NCI-H2107 treated with DMSO at 0.1 percent for 48 hours (cell line): ENCODE data around the gene GALNT6.
A peak's percentile ranks its signal among the peaks of the same experiment; 100 is the strongest.
"Not testable (repeated sequence)": the region's sequence is repeated elsewhere in the genome, so short reads cannot be mapped to it uniquely, and the experiment has no call there.

Experiments used
- DNase-seq: peaks from one replicate; lab custom pipeline; 2025; ENCODE audit not compliant: unreplicated experiment; lab: John Stamatoyannopoulos, UW

The GALNT6 gene

DNA sequence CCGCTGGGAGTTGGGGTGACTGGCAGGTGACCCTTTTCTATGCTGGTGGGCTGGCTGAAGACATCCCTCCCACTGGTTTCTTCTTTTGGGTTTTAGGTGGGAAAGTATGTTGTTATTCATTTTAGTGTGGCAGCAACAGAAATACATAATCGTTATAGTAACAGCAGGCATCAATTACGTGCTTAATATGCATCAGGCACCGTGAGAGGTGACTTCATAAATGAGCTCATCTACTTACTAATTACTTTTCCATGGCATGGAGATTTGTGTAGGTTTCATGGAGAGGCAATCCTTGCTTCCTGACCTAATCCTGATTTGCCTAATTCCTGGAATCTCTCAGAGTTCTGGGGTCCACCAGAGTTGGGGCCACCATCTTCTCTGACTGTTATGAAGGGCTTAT is 31.4 kb downstream of the GALNT6 start:
- DNase-seq = no peak

DNA sequence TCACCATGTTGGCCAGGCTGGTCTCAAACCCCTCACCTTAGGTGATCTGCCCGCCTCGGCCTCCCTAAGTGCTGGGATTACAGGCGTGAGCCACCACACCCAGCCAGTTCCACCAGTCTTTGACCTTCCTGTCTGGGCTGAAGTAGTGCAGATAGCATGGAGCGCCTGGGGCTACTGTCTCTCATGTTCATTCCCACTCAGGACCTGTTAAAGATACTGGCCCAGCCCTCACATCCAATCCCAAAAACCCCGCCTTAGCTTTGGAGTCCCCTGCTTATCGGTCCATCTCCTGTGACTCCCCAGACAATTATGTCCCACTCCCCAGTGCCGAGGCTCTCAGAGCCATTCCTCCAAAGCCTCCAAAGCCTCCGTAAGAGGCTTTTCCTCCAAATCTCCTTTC is 32.7 kb downstream of the GALNT6 start:
- no peak for DNase-seq

- DNase-seq = no peak
Measured at GRCh38 chr12:51357374-51358047, 33.7 kb downstream of the GALNT6 start.

- DNase-seq = peak; percentile 44
Measured at GRCh38 chr12:51351913-51352532, 39.2 kb downstream of the GALNT6 start.

DNA sequence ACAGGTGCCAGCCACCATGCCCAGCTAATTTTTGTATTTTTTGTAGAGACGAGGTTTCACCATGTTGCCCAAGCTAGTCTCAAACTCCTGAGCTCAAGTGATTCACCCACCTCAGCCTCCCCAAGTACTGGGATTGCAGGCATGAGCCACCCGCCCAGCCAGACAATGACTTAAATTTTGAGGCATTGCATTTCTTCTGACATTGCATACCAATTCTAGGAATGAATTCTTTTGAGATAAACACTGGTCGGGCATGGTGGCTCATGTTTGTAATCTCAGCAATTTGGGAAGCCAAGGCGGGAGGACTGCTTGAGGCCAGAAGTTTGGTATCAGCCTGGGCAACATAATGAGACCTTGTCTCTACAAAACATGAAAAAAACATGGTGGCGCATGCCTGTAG is 42.2 kb downstream of the GALNT6 start:
- no peak for DNase-seq

- DNase-seq = no peak
Measured at GRCh38 chr12:51348116-51348515, 43.1 kb downstream of the GALNT6 start.

DNA sequence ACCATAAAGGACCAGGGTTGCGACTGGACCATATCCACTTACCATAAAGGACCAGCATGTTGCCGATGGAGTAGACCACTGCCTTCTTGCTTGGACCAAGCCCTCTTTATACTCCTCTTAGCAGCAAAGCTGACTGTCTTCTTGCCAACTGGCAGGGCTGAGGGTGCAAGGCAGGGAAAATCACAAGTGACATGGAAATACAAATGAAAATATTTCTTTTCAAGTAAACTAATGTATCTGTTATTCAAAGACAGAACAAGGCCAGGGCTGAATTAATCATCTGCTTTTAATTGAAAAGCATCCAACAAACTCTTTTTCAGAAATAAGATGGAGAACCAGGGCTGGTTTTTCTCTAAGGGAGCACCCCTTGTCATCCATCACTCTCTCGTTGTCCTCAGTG is 44.6 kb downstream of the GALNT6 start, which contains the start of gene CELA1:
CELA1 (minus strand) TSS at position 99 of the 400 bp plus-strand sequence; CDS start at position 58, 41 bp downstream.
- no peak for DNase-seq

GRCh38 chr12:51345681-51346080 is 45.5 kb downstream of the GALNT6 start:
- DNase-seq = no peak

- DNase-seq = no peak
Measured at GRCh38 chr12:51343201-51343600, 48.0 kb downstream of the GALNT6 start.

DNA sequence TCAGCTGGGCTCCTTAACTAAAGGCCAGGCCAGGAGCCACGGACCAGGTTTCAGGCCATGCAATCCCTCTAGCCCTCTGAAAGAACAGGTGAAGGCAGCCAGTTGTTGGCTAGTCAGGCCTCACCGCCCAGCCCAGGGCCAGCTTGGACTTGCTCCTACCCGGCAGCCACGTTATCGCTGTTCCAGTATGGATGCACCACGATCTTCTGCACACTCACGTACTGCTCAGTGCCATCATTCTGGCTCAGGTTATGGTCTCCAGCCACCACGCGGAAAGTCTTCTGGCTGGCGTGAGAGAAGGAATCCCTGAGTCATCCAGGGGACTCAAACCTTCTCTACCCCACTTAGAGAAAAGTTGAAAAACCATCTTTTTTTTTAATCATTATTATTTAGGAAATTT is 48.8 kb downstream of the GALNT6 start:
- DNase-seq = no peak

GRCh38 chr12:51341251-51342007 is 49.8 kb downstream of the GALNT6 start:
- peak; percentile 78 for DNase-seq

GRCh38 chr12:51339750-51340149 is 51.5 kb downstream of the GALNT6 start:
- DNase-seq = no peak

GRCh38 chr12:51337336-51337735 is 53.9 kb downstream of the GALNT6 start:
- not testable (repeated sequence) for DNase-seq

DNA sequence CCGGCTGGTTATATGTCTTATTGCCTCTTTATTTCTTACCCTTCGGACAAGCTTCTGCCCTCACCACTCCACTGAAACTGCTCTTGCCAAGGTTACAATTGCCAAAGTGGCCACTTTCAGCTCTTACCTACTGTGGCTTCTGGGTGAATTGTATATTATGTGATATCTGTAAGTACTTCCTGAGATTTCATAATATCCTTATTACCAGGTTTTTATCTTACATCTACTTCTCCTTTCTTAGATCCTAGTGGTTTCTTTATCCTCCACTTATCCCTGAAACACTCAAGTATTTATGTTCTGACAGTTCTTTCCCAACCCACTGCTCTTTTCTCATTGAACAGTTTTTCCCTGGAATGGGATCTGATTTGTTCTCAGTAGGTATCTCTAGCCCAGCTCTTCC is 55.3 kb downstream of the GALNT6 start:
- DNase-seq = no peak

- no peak for DNase-seq
Measured at GRCh38 chr12:51334764-51335163, 56.4 kb downstream of the GALNT6 start.

- DNase-seq = no peak
Measured at GRCh38 chr12:51333536-51333935, 57.7 kb downstream of the GALNT6 start.

DNA sequence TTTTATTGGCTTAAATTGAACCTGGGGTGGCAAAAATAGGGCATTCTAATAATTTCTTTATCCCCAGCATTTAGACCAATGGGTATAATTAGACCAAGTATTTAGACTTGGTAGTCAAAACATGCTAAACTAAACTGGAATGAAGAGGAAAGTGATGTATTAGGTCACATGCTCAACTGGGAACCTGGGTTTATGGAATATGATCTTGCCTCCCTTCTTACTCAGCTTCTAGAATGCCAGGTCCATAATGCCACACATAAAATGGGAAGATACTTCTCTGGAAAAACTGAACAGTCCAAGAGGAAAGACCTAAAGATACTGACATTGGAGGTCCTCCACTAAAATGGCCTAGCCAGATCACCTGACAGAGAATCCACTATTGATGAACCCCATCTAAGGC is 61.0 kb downstream of the GALNT6 start:
- no peak for DNase-seq

DNA sequence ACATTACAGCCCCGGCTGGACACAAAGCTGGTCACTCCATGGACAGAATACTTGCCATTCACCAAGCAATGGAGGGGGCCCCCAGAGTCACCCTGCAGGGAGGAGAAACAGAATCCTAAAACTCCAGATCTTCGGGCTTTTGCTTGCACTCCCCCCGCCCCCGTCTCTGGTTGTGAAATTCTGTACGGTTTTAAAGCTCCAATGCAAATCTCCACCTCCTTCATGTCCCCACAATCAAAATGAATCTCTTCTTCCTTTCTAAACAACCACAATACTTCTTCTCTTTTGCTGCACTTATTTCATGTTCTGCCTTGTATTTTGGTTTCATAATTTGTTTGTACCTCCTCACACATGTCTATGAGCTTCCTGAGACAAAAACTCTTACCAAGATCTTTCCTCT is 61.5 kb downstream of the GALNT6 start:
- DNase-seq = no peak

DNA sequence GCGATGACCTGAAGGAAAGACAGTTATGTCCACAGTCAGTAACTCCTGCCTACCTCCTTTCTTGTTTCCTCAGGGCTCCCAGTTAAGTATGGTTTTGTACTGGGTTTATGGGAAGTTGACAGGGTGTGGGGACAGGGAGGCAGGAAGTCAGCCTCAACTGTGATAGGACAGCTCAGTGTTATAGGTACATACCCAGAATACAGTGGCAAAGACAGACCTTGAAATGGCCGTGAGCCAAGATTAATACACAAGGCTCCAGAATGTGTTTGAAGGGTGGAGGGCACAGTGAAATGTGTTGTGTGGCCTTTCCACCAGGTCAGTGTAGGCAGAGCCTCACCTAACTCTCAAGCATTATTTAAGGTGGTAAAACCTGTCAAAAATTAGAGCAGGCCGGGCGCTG is 62.6 kb downstream of the GALNT6 start:
- no peak for DNase-seq

DNA sequence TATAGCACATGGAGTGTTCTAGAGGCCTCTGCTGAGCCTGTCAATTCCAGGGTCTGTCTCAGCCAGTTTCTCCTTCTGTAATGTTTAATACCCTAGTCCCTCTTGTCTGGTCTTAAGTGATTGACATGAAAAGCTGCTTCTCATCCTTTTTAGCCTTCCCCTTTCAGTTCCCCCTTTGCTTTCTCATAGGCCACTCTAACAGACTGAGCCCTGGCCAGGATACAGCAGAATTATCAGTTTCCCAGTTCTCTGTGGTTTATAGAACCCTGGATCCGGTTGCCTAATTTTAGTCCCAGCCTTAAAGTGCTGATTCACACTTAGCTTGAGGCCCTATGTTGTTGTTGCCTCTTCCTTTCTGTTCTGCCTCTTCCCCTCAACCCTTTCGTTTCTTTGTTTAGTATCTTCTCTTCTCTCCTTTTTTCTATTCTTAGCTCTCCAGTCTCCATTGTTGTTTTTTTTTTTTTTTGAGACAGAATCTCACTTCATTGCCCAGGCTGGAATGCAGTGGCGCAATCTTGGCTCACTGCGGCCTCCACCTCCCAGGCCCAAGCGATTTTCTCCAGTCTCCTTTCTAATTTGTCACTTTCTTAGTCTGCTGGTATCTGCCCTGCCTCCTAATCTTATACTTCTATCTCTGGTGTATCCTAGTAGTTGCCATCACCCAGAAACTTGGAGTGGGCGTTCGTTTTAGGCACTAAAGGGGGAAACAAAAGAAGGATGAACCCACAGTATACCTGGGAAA is 64.3 kb downstream of the GALNT6 start:
- no peak for DNase-seq

DNA sequence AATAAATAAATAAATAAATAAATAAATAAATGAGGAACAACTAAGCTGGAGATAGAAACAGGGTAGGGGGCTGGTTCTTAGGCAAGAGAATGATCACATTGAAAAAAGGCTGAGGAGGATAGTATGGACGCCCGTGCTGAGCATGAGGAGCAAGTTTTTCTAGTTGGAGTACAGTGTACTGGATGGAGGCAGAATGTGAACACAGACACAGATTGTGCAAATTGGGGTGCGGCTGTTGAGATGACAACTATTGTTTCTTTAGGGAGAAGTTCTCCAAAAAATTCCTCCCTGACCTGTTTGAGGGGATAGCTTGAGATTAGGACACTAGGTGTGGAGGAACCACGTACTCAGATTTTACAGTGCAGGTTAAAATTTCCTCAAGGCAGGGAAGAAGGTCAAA is 66.3 kb downstream of the GALNT6 start:
- no peak for DNase-seq
